22Rv1 (cell line): ENCODE measurements around the gene NFKBIA.

Experiments
- ZFX ChIP-seq: fragments of 450-650 bp; IDR thresholded peaks from 2 replicates; pipeline ENCODE4 v1.6.1; 2017; ENCODE audit warnings: antibody characterized with exemption, borderline replicate concordance
- TF ChIP-seq, protein P1 (sequence below): fragments of 450-650 bp; IDR thresholded peaks from 2 replicates; pipeline ENCODE4 v1.5.1; 2017; ENCODE audit warnings: mild to moderate bottlenecking

GRCh38 chr14:35406506-35407305 is 2.2 kb upstream of the NFKBIA start:
- TF ChIP-seq, protein P1, sequence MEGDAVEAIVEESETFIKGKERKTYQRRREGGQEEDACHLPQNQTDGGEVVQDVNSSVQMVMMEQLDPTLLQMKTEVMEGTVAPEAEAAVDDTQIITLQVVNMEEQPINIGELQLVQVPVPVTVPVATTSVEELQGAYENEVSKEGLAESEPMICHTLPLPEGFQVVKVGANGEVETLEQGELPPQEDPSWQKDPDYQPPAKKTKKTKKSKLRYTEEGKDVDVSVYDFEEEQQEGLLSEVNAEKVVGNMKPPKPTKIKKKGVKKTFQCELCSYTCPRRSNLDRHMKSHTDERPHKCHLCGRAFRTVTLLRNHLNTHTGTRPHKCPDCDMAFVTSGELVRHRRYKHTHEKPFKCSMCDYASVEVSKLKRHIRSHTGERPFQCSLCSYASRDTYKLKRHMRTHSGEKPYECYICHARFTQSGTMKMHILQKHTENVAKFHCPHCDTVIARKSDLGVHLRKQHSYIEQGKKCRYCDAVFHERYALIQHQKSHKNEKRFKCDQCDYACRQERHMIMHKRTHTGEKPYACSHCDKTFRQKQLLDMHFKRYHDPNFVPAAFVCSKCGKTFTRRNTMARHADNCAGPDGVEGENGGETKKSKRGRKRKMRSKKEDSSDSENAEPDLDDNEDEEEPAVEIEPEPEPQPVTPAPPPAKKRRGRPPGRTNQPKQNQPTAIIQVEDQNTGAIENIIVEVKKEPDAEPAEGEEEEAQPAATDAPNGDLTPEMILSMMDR, result peak; percentile 85
- no peak for TF ChIP-seq ZFX
